Measurements from ENCODE around the gene PLA2G12B.

- TF ChIP-seq CTCF (IDR thresholded peaks at IDR 0.05; ENCODE audit: low read depth, low read length, poor library complexity, severe bottlenecking) (no peak), EZH2phosphoT487 (IDR thresholded peaks at IDR 0.05; ENCODE audit: borderline replicate concordance, low read length) (no peak)
Observed at GRCh38 chr10:72924351-72924750, 30.3 kb downstream of the PLA2G12B start.

All from DOHH2 (cell line).